HFF-Myc (cell line): ENCODE results near the gene MSMO1.

Source experiments
- DNase-seq: peaks from one replicate; pipeline ENCODE4 v3.0.0-alpha.2; 2011; ENCODE audit warnings: low read depth; ENCODE audit errors: extremely low read depth
- H3K4me3 ChIP-seq: replicated peaks from 2 replicates; pipeline ENCODE4 v1.5.1; 2011; ENCODE audit warnings: low read depth, mild to moderate bottlenecking, control low read depth, low read length
- CTCF ChIP-seq: IDR thresholded peaks from 2 replicates; pipeline ENCODE4 v1.5.1; 2012; ENCODE audit warnings: mild to moderate bottlenecking, low read depth, low read length, control low read depth; ENCODE audit errors: missing control alignments

MSMO1 gene

GRCh38 chr4:165345666-165346417, 18.4 kb downstream of the MSMO1 start:
- no peak for DNase-seq
- TF ChIP-seq CTCF = no peak
- H3K4me3 ChIP-seq = no peak overlapping the region

- TF ChIP-seq CTCF = no peak
- H3K4me3 ChIP-seq = no peak overlapping the region
- no peak for DNase-seq
Observed at GRCh38 chr4:165347647-165348569, 20.4 kb downstream of the MSMO1 start.

DNA sequence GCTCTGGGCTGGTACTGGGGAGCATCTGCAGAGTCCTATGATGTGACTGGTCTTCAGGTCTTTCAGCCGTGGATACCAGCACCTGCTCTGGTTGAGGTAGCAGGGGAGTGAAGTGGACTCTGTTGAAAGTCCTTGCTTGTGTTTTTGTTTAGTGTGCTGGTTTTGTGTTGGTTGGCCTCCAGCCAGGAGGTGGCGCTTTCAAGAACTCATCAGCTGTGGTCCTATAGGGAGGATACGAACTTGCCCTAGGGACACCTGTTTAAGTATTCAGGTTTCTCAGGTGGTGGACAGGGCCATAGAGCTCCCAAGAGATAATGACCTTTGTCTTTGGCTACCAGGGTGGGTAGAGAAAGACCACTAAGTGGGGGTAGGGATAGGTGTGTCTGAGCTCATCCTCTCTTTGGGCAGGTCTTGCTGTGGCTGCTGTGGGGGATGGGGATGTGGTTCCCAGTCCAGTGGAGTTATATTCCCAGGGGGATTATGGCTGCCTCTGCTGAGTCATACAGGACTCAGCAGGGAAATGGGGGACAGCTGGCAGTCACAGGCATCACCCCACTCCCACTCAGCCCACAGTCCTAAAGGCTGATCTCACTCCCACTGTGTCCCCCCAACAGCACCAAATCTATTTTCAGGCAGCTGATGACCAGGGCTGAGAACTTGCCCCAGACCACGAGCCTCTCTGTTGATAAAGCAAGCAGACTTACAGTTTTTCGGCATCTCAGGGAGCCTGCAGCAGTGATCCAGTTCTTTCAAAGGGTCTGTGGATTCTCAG, 24.1 kb downstream of the MSMO1 start:
- no peak for DNase-seq
- TF ChIP-seq CTCF = no peak

DNA sequence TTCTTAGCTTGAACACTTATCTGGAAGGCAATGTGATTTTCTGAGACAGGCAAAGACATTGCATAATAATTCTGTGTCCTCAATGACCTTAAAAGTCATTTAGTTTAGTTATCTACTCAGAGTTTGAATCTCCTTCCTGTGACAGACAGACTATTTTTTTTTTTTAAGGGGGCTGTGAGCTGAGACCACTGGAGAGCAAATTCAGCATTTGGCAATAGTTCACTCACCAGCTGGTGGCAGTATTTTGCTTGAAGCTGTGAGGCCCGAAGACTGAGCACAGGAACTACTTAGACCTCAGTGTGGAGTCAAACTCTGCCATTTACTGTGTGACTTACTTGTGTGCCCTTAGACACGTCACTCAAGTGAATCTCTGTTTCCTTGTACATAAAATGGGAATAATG, 28.4 kb downstream of the MSMO1 start:
- peak; percentile 52 for TF ChIP-seq CTCF
- H3K4me3 ChIP-seq = no peak overlapping the region
- DNase-seq = no peak

More for the DNA sequence above, 24.1 kb downstream of the MSMO1 start:
- no peak overlapping the region for H3K4me3 ChIP-seq

DNA sequence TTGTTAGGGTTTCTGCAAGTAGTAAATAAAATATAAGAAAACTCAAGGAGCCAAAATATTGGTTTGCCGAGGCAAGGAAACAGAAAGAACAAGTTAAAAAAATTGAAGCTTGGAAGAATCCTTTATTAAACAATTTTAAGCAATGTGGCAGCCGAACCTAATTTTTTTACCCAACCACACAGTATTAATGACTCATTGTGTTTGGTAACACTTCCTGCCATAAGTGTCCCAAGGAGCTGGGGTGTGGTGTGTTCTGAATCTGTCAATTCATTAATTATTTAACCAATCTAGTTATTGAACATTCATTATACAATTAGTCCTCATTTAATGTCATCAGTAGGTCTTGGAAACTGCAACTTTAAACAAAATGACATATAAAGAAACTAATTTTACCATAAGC, 32.0 kb downstream of the MSMO1 start:
- no peak for TF ChIP-seq CTCF
- H3K4me3 ChIP-seq = no peak overlapping the region
- DNase-seq = no peak

DNA sequence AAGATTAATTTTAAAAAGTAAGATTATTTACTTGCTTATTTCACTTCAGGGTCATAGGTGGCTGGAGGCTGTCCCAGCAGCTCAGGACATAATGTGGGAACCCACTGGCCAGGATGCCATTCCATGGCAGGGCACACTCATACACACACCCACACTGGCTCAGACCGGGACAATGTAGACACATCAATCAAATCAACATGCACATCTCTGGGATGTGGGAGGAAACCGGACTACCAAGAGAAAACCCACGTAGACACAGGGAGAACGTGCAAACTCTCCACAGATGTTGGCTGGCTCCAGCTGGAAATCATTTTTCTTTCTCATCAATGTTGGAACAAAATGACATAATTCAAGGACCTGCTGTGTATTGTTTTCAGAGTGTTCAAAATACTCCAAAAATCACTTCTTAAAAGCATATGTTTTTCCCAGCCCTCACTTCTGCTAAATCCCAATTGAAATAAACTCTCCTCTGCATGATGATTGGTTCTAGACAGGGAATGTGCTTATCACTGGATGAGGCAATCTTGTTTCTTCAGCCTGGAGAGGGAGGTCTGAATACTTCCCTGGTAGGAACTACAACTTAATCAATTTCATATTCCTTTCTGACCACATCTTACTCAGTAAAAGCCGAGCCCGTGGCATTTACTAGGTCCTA, 32.7 kb downstream of the MSMO1 start:
- no peak for TF ChIP-seq CTCF
- no peak overlapping the region for H3K4me3 ChIP-seq
- DNase-seq = peak; percentile 46
